ENCODE data around the gene FNDC3B.

DNA sequence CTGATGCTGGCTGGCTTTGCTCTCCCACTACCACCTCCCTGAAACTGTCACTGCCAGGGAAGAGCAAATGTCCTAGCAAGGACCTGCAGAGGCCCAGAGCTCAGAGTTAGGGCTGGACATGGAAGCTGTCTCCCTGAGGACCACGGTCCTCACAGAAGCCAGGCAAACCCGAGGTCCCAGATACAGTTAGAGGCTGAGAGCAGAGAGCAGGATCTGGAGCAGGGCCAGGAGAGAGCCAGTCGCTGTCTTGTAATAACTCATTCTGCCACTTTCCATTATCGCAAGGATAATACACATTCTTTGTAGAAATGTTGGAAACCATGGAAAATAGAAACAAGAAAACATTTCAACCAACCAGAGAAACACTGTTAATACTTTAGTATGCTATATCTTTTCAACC is 398.8 kb downstream of the FNDC3B start:
- no peak for TF ChIP-seq POLR2A (IDR thresholded peaks at IDR 0.05)
- TF ChIP-seq, protein P1, sequence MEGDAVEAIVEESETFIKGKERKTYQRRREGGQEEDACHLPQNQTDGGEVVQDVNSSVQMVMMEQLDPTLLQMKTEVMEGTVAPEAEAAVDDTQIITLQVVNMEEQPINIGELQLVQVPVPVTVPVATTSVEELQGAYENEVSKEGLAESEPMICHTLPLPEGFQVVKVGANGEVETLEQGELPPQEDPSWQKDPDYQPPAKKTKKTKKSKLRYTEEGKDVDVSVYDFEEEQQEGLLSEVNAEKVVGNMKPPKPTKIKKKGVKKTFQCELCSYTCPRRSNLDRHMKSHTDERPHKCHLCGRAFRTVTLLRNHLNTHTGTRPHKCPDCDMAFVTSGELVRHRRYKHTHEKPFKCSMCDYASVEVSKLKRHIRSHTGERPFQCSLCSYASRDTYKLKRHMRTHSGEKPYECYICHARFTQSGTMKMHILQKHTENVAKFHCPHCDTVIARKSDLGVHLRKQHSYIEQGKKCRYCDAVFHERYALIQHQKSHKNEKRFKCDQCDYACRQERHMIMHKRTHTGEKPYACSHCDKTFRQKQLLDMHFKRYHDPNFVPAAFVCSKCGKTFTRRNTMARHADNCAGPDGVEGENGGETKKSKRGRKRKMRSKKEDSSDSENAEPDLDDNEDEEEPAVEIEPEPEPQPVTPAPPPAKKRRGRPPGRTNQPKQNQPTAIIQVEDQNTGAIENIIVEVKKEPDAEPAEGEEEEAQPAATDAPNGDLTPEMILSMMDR (IDR thresholded peaks at IDR 0.05), result no peak

Data from testis (tissue), 2 donors.